NCI-H2227 treated with DMSO at 0.1 percent for 48 hours (cell line): ENCODE data around the gene VASH2.
A peak's percentile ranks its signal among the peaks of the same experiment; 100 is the strongest.
"Not testable (repeated sequence)": the region's sequence is repeated elsewhere in the genome, so short reads cannot be mapped to it uniquely, and the experiment has no call there.

Experiments
- DNase-seq: peaks from one replicate; lab custom pipeline; 2025; lab: John Stamatoyannopoulos, UW

Gene VASH2

DNA sequence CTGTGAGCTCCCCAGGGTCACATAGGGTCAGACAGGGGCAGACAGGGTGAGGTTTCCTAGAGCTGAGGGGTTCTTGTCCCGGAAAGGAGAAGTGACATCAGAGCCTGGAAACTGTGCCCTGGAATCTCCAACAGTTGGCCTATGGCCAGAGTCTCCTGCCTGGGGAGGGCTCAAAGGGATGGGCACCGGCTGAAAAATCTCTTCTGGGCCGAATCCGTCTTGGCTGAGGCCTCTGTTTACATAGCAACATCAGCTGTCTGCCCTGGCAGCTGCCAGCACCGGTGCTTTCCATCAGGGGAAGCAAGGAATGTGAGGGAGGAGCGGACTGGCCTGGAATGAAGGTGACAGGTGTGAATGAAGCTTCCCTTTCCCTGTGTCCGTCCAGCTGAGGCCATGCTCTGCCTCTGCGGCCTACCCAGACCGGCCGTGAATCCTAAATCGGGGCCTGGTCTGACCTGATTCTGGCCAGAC lies 30.7 kb downstream of the VASH2 start:
- no peak for DNase-seq

GRCh38 chr1:212981571-212982328 lies 31.4 kb downstream of the VASH2 start:
- DNase-seq, result no peak

GRCh38 chr1:212982430-212983152 lies 32.2 kb downstream of the VASH2 start:
- peak; percentile 4 for DNase-seq

- no peak for DNase-seq
Observed at GRCh38 chr1:212983482-212983881, 33.1 kb downstream of the VASH2 start.

- no peak for DNase-seq
Observed at GRCh38 chr1:212984522-212985291, 34.4 kb downstream of the VASH2 start.

DNA sequence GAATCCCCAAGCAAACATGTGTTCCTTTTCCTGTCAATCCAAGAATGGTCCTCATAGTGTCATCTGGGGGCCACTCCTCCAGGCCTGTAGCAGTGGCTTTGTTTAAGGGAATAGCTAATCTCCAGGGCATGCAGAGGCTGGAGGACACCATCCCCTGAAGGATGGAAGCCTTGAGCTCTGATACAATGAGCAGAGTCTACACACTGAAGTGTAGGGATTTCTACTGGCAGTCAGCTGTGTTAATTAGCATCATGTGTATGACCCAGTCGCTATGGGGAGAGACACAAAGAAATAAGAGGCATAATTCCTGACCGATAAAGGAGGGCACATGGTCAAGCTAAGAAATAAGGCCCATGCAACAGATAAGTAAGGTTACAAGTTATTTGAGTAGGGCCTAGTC lies 36.2 kb downstream of the VASH2 start:
- DNase-seq, result no peak

DNA sequence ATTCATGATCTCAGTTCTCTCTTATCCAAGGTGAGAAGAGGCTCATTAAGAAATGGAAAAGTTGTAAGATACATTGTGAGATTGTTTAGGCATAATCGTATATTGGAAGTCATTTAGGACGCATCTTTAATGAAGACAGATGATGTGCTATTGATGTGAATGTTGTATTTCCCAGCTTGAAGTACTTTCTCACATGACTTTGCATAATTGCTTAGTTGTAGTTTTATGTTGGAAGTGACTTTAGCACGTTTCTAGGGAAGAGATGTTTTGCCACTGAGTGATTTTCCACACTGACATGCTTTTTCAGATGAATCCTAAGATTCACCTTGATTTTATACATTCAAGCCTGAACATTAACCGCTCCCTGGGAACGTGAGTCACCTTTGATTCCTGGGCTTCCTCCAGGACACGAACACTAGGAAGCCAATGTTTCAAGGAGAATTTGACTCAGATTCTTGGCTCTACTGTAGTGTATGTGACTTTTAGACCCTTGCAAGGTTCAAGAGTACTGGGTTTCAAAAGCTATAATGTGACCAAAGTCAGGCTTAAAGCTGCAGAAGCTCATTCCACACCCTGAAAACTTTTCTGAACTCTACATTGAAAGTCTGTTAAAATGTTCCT lies 37.5 kb downstream of the VASH2 start:
- DNase-seq, result no peak

DNA sequence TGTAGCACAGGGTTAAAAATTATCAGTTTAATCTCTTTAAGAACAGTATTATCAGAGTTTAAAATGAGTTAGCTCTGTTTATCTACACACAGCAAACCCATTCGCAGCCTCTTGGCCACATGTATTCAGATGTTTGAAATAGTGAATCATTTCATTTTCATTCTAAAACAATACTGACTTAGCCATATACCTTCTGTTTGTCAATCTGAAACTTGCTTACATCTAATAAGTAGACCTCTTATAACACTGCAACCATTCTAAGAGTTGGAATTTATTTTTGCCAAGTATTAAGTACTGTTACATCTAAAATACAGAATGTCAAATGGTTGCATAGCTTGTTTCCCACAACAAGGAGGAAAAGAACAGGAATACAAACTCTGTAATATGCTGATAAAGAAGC lies 39.9 kb downstream of the VASH2 start:
- DNase-seq, result no peak

- not testable (repeated sequence) for DNase-seq
Observed at GRCh38 chr1:212993960-212994359, 43.6 kb downstream of the VASH2 start.

DNA sequence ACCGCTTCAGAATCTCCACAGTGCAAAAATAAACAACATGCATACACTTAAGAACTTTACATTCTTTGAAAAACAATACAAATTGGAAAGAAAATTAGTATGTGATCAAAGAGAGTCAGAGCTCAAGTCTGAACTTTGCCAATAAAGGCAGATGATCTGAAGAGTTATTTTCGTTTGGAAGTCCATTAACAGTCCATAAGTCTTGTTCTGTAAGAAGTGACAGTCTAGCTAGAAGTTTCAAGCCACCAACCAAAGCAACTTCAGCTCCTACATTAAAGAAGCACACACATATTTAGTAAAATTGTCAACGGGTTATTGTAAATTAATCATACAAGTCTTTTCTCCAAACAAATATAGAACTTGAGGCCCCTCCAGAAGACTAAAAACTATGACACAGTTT lies 44.6 kb downstream of the VASH2 start:
- no peak for DNase-seq

- no peak for DNase-seq
Observed at GRCh38 chr1:213003256-213003655, 52.9 kb downstream of the VASH2 start.

DNA sequence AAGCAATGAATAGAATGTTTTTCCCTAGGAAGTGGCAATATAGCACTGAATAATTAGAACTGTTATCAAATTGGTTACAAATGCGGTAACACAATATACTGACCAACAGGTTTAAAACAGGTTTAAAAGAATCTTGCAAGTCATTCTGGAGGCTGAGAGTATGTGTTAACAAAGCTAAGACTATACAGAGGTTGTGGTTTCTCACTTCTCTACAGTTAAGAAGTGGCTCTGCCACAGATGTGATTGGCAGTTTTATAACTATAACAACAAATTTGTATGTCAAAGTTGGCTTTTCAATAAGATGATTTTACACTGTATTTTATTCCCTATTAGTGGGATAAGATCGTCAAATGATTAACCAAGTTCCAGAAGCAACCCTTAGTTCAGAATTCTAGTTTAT lies 58.2 kb downstream of the VASH2 start:
- no peak for DNase-seq

GRCh38 chr1:213014642-213015041 lies 64.3 kb downstream of the VASH2 start:
- no peak for DNase-seq

GRCh38 chr1:213015099-213016050 lies 65.0 kb downstream of the VASH2 start, which contains the start of gene ANGEL2:
ANGEL2 (minus strand) TSS chr1:213015867; CDS start chr1:213015671, 196 bp downstream.
- peak; percentile 96 for DNase-seq

DNA sequence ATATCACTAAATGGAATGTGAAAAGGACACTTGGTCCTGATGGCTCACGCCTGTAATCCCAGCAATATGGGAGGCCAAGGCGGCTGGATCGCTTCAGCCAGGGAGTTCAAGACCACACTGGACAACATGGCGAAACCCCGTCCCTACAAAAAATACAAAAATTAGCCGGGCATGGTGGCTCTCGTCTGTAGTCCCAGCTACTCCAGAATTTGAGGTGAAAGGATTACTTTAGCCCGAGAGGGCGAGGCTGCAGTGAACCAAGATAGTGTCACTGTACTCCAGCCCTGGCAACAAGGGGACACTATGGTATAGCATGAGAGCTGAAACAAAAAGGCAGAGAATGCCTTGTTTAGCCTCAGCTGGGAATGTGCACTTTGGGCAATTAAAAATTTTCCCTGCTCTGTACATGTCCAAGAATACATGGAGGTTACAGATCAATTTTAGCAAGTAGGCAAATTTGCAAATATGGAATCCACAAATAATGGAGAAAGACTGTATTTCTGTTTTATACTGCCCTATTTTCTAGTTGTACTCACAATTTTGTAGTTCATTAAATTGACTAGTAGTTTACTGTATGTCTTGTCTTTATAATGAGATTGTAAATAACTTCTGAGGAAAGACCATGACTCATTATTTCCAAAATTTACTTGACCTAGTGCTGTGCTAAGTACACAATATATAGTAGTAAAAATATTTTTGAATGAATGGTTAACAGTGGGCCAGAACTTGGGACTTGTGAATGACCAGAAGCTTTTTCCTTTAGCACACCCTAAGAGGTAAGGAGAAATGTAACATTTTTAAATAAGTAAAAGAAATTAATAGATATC lies 67.3 kb downstream of the VASH2 start:
- DNase-seq, result no peak

DNA sequence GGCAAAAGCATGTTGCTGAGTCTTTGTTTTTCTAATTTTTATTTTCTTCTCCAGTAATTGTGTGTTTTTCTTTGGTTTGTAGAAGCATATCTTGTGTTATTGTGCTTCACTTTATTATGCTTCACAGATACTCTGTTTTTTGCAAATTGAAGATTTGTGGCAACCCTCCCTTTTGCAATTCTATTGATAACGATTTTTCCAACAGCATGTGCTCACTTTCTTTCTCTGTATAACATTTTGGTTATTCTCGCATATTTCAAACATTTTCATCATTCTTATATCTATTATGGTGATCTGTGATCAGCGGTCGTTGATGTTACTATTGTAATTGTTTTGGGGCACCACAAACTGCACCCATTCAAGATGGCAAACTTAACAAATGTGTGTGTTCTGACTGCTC lies 69.1 kb downstream of the VASH2 start:
- no peak for DNase-seq

- DNase-seq, result no peak
Observed at GRCh38 chr1:213020016-213020415, 69.7 kb downstream of the VASH2 start.

DNA sequence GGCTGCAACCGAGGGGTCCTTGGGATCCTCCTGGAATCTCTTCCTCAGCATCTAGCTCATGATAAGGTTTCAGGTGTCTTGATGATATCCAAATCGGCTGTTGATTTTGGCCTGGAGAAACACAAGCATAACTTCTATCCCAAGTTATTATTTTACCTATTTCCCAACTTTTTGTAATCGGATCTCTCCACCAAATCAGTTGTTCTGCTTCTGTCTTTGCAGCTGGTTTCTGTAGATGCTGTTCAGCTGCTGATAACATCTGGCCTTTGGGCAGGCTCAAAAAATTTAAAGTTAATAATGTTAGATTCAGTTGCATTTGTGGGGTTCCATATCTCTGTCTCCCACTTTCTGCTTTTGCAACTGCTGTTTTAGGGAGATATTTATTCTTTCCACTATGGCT lies 76.7 kb downstream of the VASH2 start:
- not testable (repeated sequence) for DNase-seq

- no peak for DNase-seq
Observed at GRCh38 chr1:213032651-213033050, 82.3 kb downstream of the VASH2 start.

GRCh38 chr1:213034713-213035112 lies 84.4 kb downstream of the VASH2 start:
- no peak for DNase-seq
